ENCODE data around the gene PTPRC.

PTPRC gene

DNA sequence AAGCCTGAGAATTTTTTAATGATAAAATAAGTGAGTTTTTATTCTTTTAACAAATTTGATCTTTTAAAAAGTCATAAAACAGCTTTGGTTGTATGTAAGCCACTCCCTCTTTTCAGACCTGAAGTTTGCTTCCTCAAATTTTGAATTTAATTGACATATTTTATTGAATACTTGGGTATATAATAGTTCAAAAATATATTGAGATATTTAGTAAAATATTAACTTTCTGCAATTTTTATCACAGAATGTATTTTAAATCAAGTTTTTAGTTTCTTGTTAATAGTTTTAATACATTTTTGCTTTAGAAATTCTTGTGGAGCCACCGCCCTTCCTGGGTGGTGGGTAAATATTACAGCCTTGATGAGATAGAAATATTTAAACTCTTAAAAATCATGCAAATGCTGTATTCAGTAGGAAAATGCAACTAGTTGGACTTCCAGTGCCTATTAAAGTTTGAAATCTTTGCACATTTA is 867 bp downstream of the PTPRC start:
- no peak for DNase-seq (ENCODE audit: insufficient read length, low spot score)
- FAIRE-seq: no peak
- TF ChIP-seq TAF1 (IDR thresholded peaks at IDR 0.05; ENCODE audit: low read depth, low read length): no peak
- TF ChIP-seq SPI1 (IDR thresholded peaks at IDR 0.05; ENCODE audit: low read depth, low read length): no peak
- TF ChIP-seq POLR2A (IDR thresholded peaks at IDR 0.05; ENCODE audit: low read depth, low read length): no peak
- TF ChIP-seq POU2F2 (IDR thresholded peaks at IDR 0.05; ENCODE audit: low read depth, low read length): no peak
- TF ChIP-seq PAX5 (IDR thresholded peaks at IDR 0.05; ENCODE audit: insufficient read depth, low read length, severe bottlenecking): no peak
- no peak for TF ChIP-seq POLR2AphosphoS5 (IDR thresholded peaks at IDR 0.05; ENCODE audit: low read depth, low read length)

DNA sequence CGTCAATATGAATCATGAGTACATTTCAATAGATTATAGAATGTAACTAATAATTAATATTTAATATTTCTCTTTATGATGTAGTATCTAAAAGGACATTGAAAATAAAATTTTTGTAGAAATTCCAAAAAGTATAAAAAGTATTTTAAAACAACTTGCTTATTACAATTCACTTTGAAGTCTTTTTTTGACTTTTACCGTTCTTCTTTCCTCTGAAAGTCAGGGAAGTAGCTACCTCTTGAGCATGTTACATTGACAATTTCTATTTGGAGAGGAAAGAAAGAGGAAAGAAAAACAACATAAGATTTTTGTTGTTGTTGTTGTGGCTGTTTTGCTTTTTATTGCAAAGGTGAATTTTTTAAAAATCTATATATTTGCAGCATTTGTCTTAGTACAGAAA is 1.3 kb downstream of the PTPRC start:
- FAIRE-seq: no peak
- DNase-seq (ENCODE audit: insufficient read length, low spot score): no peak
- TF ChIP-seq POU2F2 (IDR thresholded peaks at IDR 0.05; ENCODE audit: low read depth, low read length): no peak
- TF ChIP-seq SPI1 (IDR thresholded peaks at IDR 0.05; ENCODE audit: low read depth, low read length): no peak
- TF ChIP-seq POLR2AphosphoS5 (IDR thresholded peaks at IDR 0.05; ENCODE audit: low read depth, low read length): no peak
- no peak for TF ChIP-seq PAX5 (IDR thresholded peaks at IDR 0.05; ENCODE audit: insufficient read depth, low read length, severe bottlenecking)
- no peak for TF ChIP-seq TAF1 (IDR thresholded peaks at IDR 0.05; ENCODE audit: low read depth, low read length)
- no peak for TF ChIP-seq POLR2A (IDR thresholded peaks at IDR 0.05; ENCODE audit: low read depth, low read length)

DNA sequence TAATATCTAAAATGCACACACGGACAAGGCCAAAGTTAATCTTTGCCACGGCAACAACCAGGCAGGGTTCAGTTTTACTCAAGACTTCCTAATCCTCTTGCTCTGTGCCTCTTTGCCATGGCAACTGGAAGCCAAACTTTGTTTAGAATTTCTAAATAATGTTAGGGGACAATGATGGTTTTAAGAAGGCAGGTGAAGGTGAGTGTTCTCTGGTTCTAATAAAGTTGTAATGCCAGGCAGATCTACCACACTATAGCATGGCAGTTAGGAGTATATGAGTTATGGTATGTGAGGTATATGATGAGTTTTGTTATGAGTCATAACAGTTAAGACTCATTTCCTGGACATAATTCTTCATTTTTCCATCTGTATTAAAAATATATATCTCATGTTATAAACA is 2.7 kb downstream of the PTPRC start:
- FAIRE-seq (peak; percentile 88), DNase-seq (ENCODE audit: insufficient read length, low spot score) (no peak)
- no peak for TF ChIP-seq POLR2A (IDR thresholded peaks at IDR 0.05; ENCODE audit: low read depth, low read length)

DNA sequence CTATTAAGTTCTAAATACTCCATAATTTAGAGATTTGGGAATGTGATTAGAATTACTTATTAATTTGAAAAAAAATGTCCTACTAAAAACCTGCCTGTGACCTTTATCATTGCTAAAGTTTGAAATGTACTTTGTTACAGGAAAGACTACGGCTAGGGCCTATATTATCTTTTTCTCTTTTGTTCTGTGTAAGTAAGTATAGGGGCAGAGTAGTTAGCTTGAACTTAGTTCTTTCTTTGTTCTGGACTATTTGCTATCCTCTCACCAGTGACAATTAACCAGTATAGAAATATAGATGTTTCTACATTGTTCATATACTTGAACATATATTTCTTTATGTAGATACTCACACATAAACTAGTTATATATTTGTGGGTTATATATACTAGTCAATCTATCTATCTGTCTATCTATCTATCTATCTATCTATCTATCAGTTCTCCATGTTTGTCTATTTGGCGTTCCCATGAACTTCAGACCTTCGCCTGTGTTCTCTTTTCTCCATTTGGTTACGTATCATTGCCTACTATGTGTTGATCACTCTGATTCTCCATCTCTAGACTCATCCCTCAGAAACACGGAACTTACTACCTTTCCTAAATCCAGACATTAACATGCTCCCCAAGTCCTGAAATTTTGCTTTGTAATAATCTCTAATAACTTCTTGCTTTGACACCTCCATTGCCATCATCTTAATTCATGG is 3.3 kb downstream of the PTPRC start:
- no peak for FAIRE-seq
- TF ChIP-seq TAF1 (IDR thresholded peaks at IDR 0.05; ENCODE audit: low read depth, low read length): no peak
- TF ChIP-seq POU2F2 (IDR thresholded peaks at IDR 0.05; ENCODE audit: low read depth, low read length): no peak
- no peak for TF ChIP-seq PAX5 (IDR thresholded peaks at IDR 0.05; ENCODE audit: insufficient read depth, low read length, severe bottlenecking)
- no peak for TF ChIP-seq SPI1 (IDR thresholded peaks at IDR 0.05; ENCODE audit: low read depth, low read length)
- no peak for TF ChIP-seq POLR2A (IDR thresholded peaks at IDR 0.05; ENCODE audit: low read depth, low read length)
- TF ChIP-seq POLR2AphosphoS5 (IDR thresholded peaks at IDR 0.05; ENCODE audit: low read depth, low read length): no peak
- no peak for DNase-seq (ENCODE audit: insufficient read length, low spot score)

DNA sequence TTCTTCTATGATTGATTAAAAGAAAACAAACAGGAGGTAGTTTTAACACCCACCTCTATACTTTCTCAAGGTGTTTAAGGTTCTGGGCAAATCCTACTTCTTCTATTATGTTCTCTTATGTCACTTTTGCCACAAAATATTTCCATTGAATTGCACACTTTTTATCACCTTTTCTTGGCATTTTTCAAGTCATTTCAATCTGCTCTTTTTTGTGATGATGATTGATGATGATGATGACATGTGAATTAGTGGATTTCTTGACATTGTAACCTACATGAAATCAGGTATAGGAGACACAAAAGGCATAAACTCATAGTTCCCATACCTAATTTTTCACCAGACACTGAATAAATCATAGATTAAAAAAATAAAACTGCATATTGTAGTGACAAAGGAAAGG is 4.1 kb downstream of the PTPRC start:
- TF ChIP-seq TAF1 (IDR thresholded peaks at IDR 0.05; ENCODE audit: low read depth, low read length): no peak
- TF ChIP-seq PAX5 (IDR thresholded peaks at IDR 0.05; ENCODE audit: insufficient read depth, low read length, severe bottlenecking): no peak
- no peak for TF ChIP-seq POLR2AphosphoS5 (IDR thresholded peaks at IDR 0.05; ENCODE audit: low read depth, low read length)
- TF ChIP-seq POU2F2 (IDR thresholded peaks at IDR 0.05; ENCODE audit: low read depth, low read length): no peak
- no peak for TF ChIP-seq SPI1 (IDR thresholded peaks at IDR 0.05; ENCODE audit: low read depth, low read length)
- no peak for TF ChIP-seq POLR2A (IDR thresholded peaks at IDR 0.05; ENCODE audit: low read depth, low read length)
- no peak for FAIRE-seq

DNA sequence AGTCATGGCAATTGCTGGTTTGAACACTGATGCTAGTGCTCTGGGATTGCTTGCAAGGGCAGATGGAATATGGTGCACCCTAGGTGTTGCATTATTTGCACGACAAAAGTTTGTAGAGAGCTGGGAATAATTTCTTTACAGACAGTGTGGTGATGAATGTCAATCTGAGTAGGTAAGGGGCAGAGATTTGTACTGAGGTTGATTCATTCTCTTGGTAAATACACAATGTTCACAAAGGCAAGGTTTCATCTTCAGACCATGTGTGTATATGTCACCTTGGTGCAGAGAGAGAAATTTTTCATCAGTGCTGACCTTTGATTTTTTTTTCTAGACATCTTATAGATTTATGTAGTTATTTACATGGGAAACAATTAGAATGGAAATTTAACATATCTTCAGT is 5.0 kb downstream of the PTPRC start:
- no peak for TF ChIP-seq SPI1 (IDR thresholded peaks at IDR 0.05; ENCODE audit: low read depth, low read length)
- TF ChIP-seq POLR2AphosphoS5 (IDR thresholded peaks at IDR 0.05; ENCODE audit: low read depth, low read length): no peak
- no peak for TF ChIP-seq POU2F2 (IDR thresholded peaks at IDR 0.05; ENCODE audit: low read depth, low read length)
- no peak for TF ChIP-seq TAF1 (IDR thresholded peaks at IDR 0.05; ENCODE audit: low read depth, low read length)
- TF ChIP-seq POLR2A (IDR thresholded peaks at IDR 0.05; ENCODE audit: low read depth, low read length): no peak
- no peak for TF ChIP-seq PAX5 (IDR thresholded peaks at IDR 0.05; ENCODE audit: insufficient read depth, low read length, severe bottlenecking)
- DNase-seq (ENCODE audit: insufficient read length, low spot score) (no peak), FAIRE-seq (peak; percentile 73)

More for the DNA sequence above, 4.1 kb downstream of the PTPRC start:
- DNase-seq (ENCODE audit: insufficient read length, low spot score): no peak

DNA sequence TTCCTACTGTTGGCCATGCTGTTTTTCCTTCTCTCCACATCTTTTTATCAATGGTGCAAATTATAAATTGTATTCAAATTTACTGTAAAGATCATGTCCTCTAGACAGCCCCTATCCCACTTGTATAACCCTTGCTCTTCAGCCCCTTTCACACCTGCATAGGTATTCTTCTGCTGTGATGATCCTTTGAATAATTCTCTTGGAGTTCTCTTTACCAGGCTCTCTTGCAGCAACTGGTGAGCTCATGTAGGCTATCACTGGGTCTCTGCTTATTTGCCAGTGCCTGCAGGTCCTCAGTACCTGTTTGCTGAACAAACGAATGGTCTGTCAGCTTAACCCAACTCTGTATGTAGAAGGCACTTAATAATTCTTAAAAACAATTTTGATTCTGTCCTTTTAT is 8.2 kb downstream of the PTPRC start:
- peak; percentile 66 for FAIRE-seq
- TF ChIP-seq POLR2AphosphoS5 (IDR thresholded peaks at IDR 0.05; ENCODE audit: low read depth, low read length) (no peak), TAF1 (IDR thresholded peaks at IDR 0.05; ENCODE audit: low read depth, low read length) (no peak), PAX5 (IDR thresholded peaks at IDR 0.05; ENCODE audit: insufficient read depth, low read length, severe bottlenecking) (no peak), SPI1 (IDR thresholded peaks at IDR 0.05; ENCODE audit: low read depth, low read length) (no peak), POLR2A (IDR thresholded peaks at IDR 0.05; ENCODE audit: low read depth, low read length) (no peak), POU2F2 (IDR thresholded peaks at IDR 0.05; ENCODE audit: low read depth, low read length) (no peak)

DNA sequence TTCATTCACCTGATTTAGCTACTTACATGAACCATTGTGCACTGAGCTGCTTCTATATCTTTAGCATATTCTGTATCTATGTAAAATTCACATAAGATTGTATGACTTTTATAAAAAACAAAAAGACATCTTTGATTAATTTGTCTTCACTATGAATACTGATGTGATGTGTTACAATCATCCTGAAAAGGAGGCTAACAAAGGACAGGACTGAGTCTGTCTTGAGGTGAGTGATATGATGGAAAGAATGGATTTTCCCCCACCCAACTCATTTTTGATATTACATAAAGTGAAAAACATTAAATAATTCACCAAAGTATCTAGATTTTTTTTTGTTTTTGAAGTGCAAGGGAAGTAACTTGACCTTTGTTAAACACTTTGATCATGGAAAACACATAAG is 9.8 kb downstream of the PTPRC start:
- DNase-seq (ENCODE audit: insufficient read length, low spot score): no peak
- no peak for TF ChIP-seq PAX5 (IDR thresholded peaks at IDR 0.05; ENCODE audit: insufficient read depth, low read length, severe bottlenecking)
- no peak for TF ChIP-seq POLR2A (IDR thresholded peaks at IDR 0.05; ENCODE audit: low read depth, low read length)
- TF ChIP-seq POLR2AphosphoS5 (IDR thresholded peaks at IDR 0.05; ENCODE audit: low read depth, low read length): no peak
- no peak for TF ChIP-seq TAF1 (IDR thresholded peaks at IDR 0.05; ENCODE audit: low read depth, low read length)
- no peak for TF ChIP-seq SPI1 (IDR thresholded peaks at IDR 0.05; ENCODE audit: low read depth, low read length)
- TF ChIP-seq POU2F2 (IDR thresholded peaks at IDR 0.05; ENCODE audit: low read depth, low read length): no peak
- peak; percentile 68 for FAIRE-seq

More for the DNA sequence above, 8.2 kb downstream of the PTPRC start:
- DNase-seq (ENCODE audit: insufficient read length, low spot score): no peak

DNA sequence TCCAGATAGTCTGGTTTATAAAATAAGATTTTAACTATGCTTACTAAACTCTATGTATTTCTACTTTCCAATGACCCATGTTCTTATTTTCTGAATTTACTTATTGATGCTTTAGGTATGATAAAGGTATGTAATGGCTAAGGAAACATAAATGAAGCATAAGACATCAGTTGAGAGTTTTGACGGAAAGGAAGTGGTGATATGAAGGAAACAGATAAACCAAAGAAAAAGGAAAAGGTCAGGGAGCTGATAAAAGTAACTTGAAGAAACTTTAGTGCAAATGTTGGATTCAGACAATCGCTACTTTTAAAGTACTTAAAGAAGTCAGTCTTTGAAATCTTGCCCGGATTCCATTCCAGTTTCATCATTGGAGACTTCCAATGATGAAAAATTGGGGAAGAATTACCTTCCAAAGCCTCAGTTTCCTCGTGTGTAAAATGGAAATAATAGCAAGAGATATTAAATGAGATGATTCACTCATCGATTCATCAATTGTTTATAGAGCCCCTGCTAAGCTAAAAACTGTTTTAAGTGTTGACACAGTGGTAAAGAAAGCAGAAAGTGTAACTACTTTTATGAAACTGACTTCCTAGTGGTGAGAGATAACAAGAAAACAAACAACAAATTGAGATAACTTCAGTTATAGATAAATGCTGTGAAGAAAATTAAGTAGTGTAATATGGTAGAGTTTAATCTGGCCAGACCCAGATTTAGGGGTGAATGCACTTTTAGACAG is 10.6 kb downstream of the PTPRC start:
- no peak for DNase-seq (ENCODE audit: insufficient read length, low spot score)
- no peak for FAIRE-seq
- TF ChIP-seq SPI1 (IDR thresholded peaks at IDR 0.05; ENCODE audit: low read depth, low read length) (no peak), POLR2AphosphoS5 (IDR thresholded peaks at IDR 0.05; ENCODE audit: low read depth, low read length) (no peak), PAX5 (IDR thresholded peaks at IDR 0.05; ENCODE audit: insufficient read depth, low read length, severe bottlenecking) (no peak)

All from GM12891 (cell line).